ENCODE measurements around the gene BOLA2B. TPM values are rescaled to one million over a fixed set of nuclear protein-coding genes. Genes with fewer than 3 reads are reported as not detected.

Gene BOLA2B
- total and polyA plus RNA-seq, 2 of the 4 experiments (the other 2 are of a cell fraction): 121 to 301 TPM

GRCh38 chr16:30149250-30149930 is 44.1 kb downstream of the BOLA2B start:
- no CpG with 5 or more reads among the region's 5 CpGs for WGBS, 2 experiments (ENCODE audit: extremely low coverage in 2 of 2, insufficient read length in 1 of 2)
- no TSS peak for BruUV-seq (replicated peaks)
- Histone ChIP-seq H2BK120ac (ENCODE audit: low read depth, low read length) (no peak overlapping the region), H2BK15ac (ENCODE audit: low read depth, low read length) (no peak overlapping the region), H3K27ac (ENCODE audit: insufficient read depth, low read length) (no peak overlapping the region), H3K4ac (ENCODE audit: low read depth, low read length) (no peak overlapping the region), H3K4me1 (ENCODE audit: control insufficient read depth, insufficient read depth, low read length) (no peaks in the 10 kb centered on the region), H3K9me1 (ENCODE audit: insufficient read depth, low read length) (no peaks in the 10 kb centered on the region), H4K5ac (ENCODE audit: low read depth, low read length) (no peak overlapping the region), H3K9ac (ENCODE audit: low read depth, low read length) (no peak overlapping the region), H3K18ac (ENCODE audit: low read depth, low read length) (no peak overlapping the region), H3K36me3 (ENCODE audit: control insufficient read depth, insufficient read depth, low read length) (no peaks in the 10 kb centered on the region), H4K8ac (ENCODE audit: low read depth in 2 of 2, low read length in 2 of 2) (no peak overlapping the region), H3K27me3 (ENCODE audit: control insufficient read depth, insufficient read depth, low read length) (no peaks in the 10 kb centered on the region; the same call in none of the 2 replicates), H3K9me3 (ENCODE audit: control insufficient read depth, insufficient read depth, low read length) (peaks cover 10% of the 10 kb centered on the region), H2AFZ (replicated peaks; ENCODE audit: low read length, poor library complexity) (no peak overlapping the region), H2BK20ac (ENCODE audit: low read depth, low read length) (no peak overlapping the region), H2AK9ac (replicated peaks; ENCODE audit: low read depth, low read length, poor library complexity) (no peak overlapping the region), H3K14ac (replicated peaks; ENCODE audit: low read depth, low read length) (no peak overlapping the region), H2AK5ac (ENCODE audit: low read depth, low read length) (no peak overlapping the region), H4K20me1 (ENCODE audit: insufficient read depth, low read length) (no peaks in the 10 kb centered on the region), H2BK5ac (ENCODE audit: low read depth, low read length, poor library complexity, severe bottlenecking) (no peak overlapping the region), H3K56ac (ENCODE audit: extremely low read depth, insufficient read depth, low read length) (no peak overlapping the region), H3K79me1 (ENCODE audit: low read depth in 1 of 2, low read length in 2 of 2) (no peaks in the 10 kb centered on the region), H3K4me3 (ENCODE audit: insufficient read depth, low read depth, low read length) (no peak overlapping the region), H3K4me2 (ENCODE audit: low read depth, low read length) (no peak overlapping the region), H4K91ac (ENCODE audit: insufficient read depth, low read depth, low read length) (no peak overlapping the region), H3K23ac (ENCODE audit: low read depth, low read length) (no peak overlapping the region)
- in situ Hi-C loops (cut with MboI; ENCODE audit: low sequenced_read_pairs) (no loop called here), intact Hi-C loops (cut with micrococcal nuclease) (no loop called here), dilution Hi-C loops (cut with HindIII; ENCODE audit: low sequenced_read_pairs, unreplicated experiment) (no loop called here)
- TF ChIP-seq CEBPB (IDR thresholded peaks at IDR 0.05; ENCODE audit: low read depth, low read length): no peak
- no peak for TF ChIP-seq RCOR1 (IDR thresholded peaks at IDR 0.05; ENCODE audit: insufficient replicate concordance, low read length)
- no peak for TF ChIP-seq RAD21 (IDR thresholded peaks at IDR 0.05; ENCODE audit: low read length)
- no peak for TF ChIP-seq CTCF (conservative IDR thresholded peaks at IDR 0.05; ENCODE audit: low read depth, low read length)
- TF ChIP-seq POLR2A (IDR thresholded peaks at IDR 0.05; ENCODE audit: low read depth, low read length): no peak
- no peak for TF ChIP-seq BHLHE40 (IDR thresholded peaks at IDR 0.05; ENCODE audit: low read depth, low read length)
- TF ChIP-seq USF2 (IDR thresholded peaks at IDR 0.05; ENCODE audit: low read depth, low read length): no peak
- TF ChIP-seq FOS (IDR thresholded peaks at IDR 0.05; ENCODE audit: low read depth, low read length): no peak
- no peak for TF ChIP-seq MAZ (IDR thresholded peaks at IDR 0.05; ENCODE audit: borderline replicate concordance, low read depth, low read length)
- TF ChIP-seq RFX5 (IDR thresholded peaks at IDR 0.05; ENCODE audit: low read depth, low read length): no peak
- TF ChIP-seq ELK1 (IDR thresholded peaks at IDR 0.05; ENCODE audit: borderline replicate concordance, low read depth, low read length): no peak
- TF ChIP-seq CHD1 (IDR thresholded peaks at IDR 0.05; ENCODE audit: low read depth, low read length): no peak
- no peak for TF ChIP-seq MAFK (IDR thresholded peaks at IDR 0.05; ENCODE audit: low read depth, low read length)
- no peak for TF ChIP-seq MXI1 (IDR thresholded peaks at IDR 0.05; ENCODE audit: borderline replicate concordance, low read depth, low read length)
- no peak for TF ChIP-seq SMC3 (IDR thresholded peaks at IDR 0.05; ENCODE audit: low read depth, low read length)
- no peak for TF ChIP-seq NFE2L2 (IDR thresholded peaks at IDR 0.05; ENCODE audit: low read depth, low read length)
- ChIA-PET POLR2A (ENCODE audit: unreplicated experiment) (no interaction called here), CTCF (no interaction called here)
- ATAC-seq (ENCODE audit: low read depth): no peak
- no peak for DNase-seq

Measured in IMR-90 (cell line).